Vagina (tissue), 2 donors: ENCODE results near the gene PTPRN. TPM values are rescaled to one million over a fixed set of nuclear protein-coding genes. Genes with fewer than 3 reads are reported as not detected.

Experiments
- DNase-seq, 2 donors: peaks; one replicate each; pipeline ENCODE4 v3.0.0-alpha.2; 2017; ENCODE audit errors: extremely low spot score in 2 of 2
- H3K27ac ChIP-seq: fragments of 200-600 bp; sonication (generic); one replicate; pipeline ENCODE4 v1.5.1; 2019
- H3K27me3 ChIP-seq: fragments of 200-600 bp; sonication (generic); one replicate; pipeline ENCODE4 v1.5.1; 2019
- H3K36me3 ChIP-seq, 2 donors: fragments of 200-600 bp; sonication (generic); one replicate each; pipeline ENCODE4 v1.5.1; 2017 to 2019
- H3K4me1 ChIP-seq: fragments of 200-600 bp; sonication (generic); one replicate; pipeline ENCODE4 v1.5.1; 2019
- H3K4me3 ChIP-seq, 2 donors: fragments of 200-600 bp; sonication (generic); 1 replicate in 1 of 2; 2 replicates in 1 of 2; pipeline ENCODE4 v1.5.1; 2016 to 2019
- H3K9me3 ChIP-seq: fragments of 200-600 bp; sonication (generic); one replicate; pipeline ENCODE4 v1.5.1; 2019
- CTCF ChIP-seq, 3 experiments: fragments of 450-650 bp in 2 of 3; fragments of 200-600 bp in 1 of 3; sonication (generic) in 1 of 3; IDR thresholded peaks; one replicate each; pipeline ENCODE4 v1.5.1; 2017 to 2019; ENCODE audit warnings: antibody characterized with exemption in 3 of 3, mild to moderate bottlenecking in 2 of 3, moderate library complexity in 2 of 3
- POLR2A ChIP-seq, 2 donors: fragments of 450-650 bp; IDR thresholded peaks; one replicate each; pipeline ENCODE4 v1.6.1; 2017; ENCODE audit warnings: antibody characterized with exemption in 2 of 2, mild to moderate bottlenecking in 2 of 2, moderate library complexity in 2 of 2
- POLR2AphosphoS5 ChIP-seq, 2 donors: sonication (generic); formaldehyde crosslinking; IDR thresholded peaks; one replicate each; pipeline ENCODE4 v1.9.0; 2017; ENCODE audit warnings: antibody characterized with exemption in 2 of 2, mild to moderate bottlenecking in 2 of 2, low read depth in 1 of 2; ENCODE audit not compliant: insufficient read depth in 1 of 2
- intact Hi-C: fragments of 100-400 bp; cut with DNase I; formaldehyde crosslinking; loops from one replicate; pipeline ENCODE4 v1.15.1; 2023
- total RNA-seq: library from RNA; depleted of rRNA; stranded (reverse); fragments of >200 nt; gene quantifications from one replicate; pipeline ENCODE4 v1.2.3, GENCODE V29; 2016

PTPRN gene
- total RNA-seq, 1 donor from 2014 or later = 7.6 TPM

GRCh38 chr2:219252900-219253752 is 56.1 kb downstream of the PTPRN start, which contains the start of gene TUBA4B:
Gene TUBA4B, plus strand, starts transcription at chr2:219253243. Its CDS starts 165 bp downstream, at chr2:219253408.
- Histone ChIP-seq H3K27me3 (no peaks in the 10 kb centered on the region), H3K36me3 (peaks cover 0 to 14% of the 10 kb centered on the region in 2 donors), H3K9me3 (no peaks in the 10 kb centered on the region), H3K4me3 (peak within 1 kb of the TSS; percentile 69 to 82), H3K27ac (peak within 1 kb of the TSS; percentile 81), H3K4me1 (peaks cover 66% of the 10 kb centered on the region)
- intact Hi-C loops = no loop called here
- no peak for TF ChIP-seq POLR2A (IDR thresholded peaks at IDR 0.05)
- no peak for TF ChIP-seq CTCF (IDR thresholded peaks at IDR 0.05)
- no peak for TF ChIP-seq POLR2AphosphoS5 (IDR thresholded peaks at IDR 0.05; ENCODE audit: insufficient read depth in 1 of 2, low read depth in 1 of 2)
- no peak for DNase-seq

- Histone ChIP-seq H3K27ac (peak overlapping the region; percentile 81), H3K4me3 (peak overlapping the region; percentile 69 to 82), H3K4me1 (peaks cover 71% of the 10 kb centered on the region), H3K9me3 (no peaks in the 10 kb centered on the region), H3K27me3 (no peaks in the 10 kb centered on the region), H3K36me3 (peaks cover 0 to 14% of the 10 kb centered on the region in 2 donors)
- intact Hi-C loops = no loop called here
- no peak for DNase-seq
- TF ChIP-seq CTCF (IDR thresholded peaks at IDR 0.05) = no peak
- TF ChIP-seq POLR2A (IDR thresholded peaks at IDR 0.05) = no peak
- TF ChIP-seq POLR2AphosphoS5 (IDR thresholded peaks at IDR 0.05; ENCODE audit: insufficient read depth in 1 of 2, low read depth in 1 of 2) = no peak
Measured at GRCh38 chr2:219252570-219252899, 56.7 kb downstream of the PTPRN start.

GRCh38 chr2:219252084-219252483 is 57.1 kb downstream of the PTPRN start:
- no peaks in the 10 kb centered on the region for H3K9me3 ChIP-seq
- peaks cover 0 to 14% of the 10 kb centered on the region in 2 donors for H3K36me3 ChIP-seq
- no peak for DNase-seq
- peak overlapping the region; percentile 69 to 82 for H3K4me3 ChIP-seq
- H3K4me1 ChIP-seq = peaks cover 75% of the 10 kb centered on the region
- intact Hi-C loops = no loop called here
- H3K27ac ChIP-seq = peak overlapping the region; percentile 81
- no peak for TF ChIP-seq POLR2A (IDR thresholded peaks at IDR 0.05)
- TF ChIP-seq POLR2AphosphoS5 (IDR thresholded peaks at IDR 0.05; ENCODE audit: insufficient read depth in 1 of 2, low read depth in 1 of 2) = no peak
- no peak for TF ChIP-seq CTCF (IDR thresholded peaks at IDR 0.05)
- no peaks in the 10 kb centered on the region for H3K27me3 ChIP-seq

GRCh38 chr2:219251656-219252055 is 57.5 kb downstream of the PTPRN start:
- DNase-seq = no peak
- peaks cover 0 to 14% of the 10 kb centered on the region in 2 donors for H3K36me3 ChIP-seq
- peak overlapping the region; percentile 81 for H3K27ac ChIP-seq
- H3K4me3 ChIP-seq = peak overlapping the region in 1 of 2 donors; percentile 69
- no peak for TF ChIP-seq CTCF (IDR thresholded peaks at IDR 0.05)
- no peak for TF ChIP-seq POLR2A (IDR thresholded peaks at IDR 0.05)
- no peak for TF ChIP-seq POLR2AphosphoS5 (IDR thresholded peaks at IDR 0.05; ENCODE audit: insufficient read depth in 1 of 2, low read depth in 1 of 2)
- H3K4me1 ChIP-seq = peaks cover 79% of the 10 kb centered on the region
- intact Hi-C loops = no loop called here
- no peaks in the 10 kb centered on the region for H3K9me3 ChIP-seq
- no peaks in the 10 kb centered on the region for H3K27me3 ChIP-seq
